Liver (tissue), 9 donors: Measurements from ENCODE around the gene UBE2F. TPM values are rescaled to one million over a fixed set of nuclear protein-coding genes. Genes with fewer than 3 reads are reported as not detected.

Source experiments
- DNase-seq: peaks from one replicate; pipeline ENCODE4 v3.0.0-alpha.2; 2017; ENCODE audit warnings: low spot score
- H3K27ac ChIP-seq, 2 donors: one replicate each; pipeline ENCODE4 v1.7.0; 2013; ENCODE audit warnings: inconsistent platforms in 2 of 2, low read length in 2 of 2, control low read depth in 1 of 2, low read depth in 1 of 2, mild to moderate bottlenecking in 1 of 2
- H3K27me3 ChIP-seq, 4 donors: one replicate each; pipeline versions ENCODE4 v1.6.1 to v1.7.0; 2013; ENCODE audit warnings: low read length in 3 of 4, inconsistent platforms in 1 of 4, mild to moderate bottlenecking in 1 of 4, moderate library complexity in 1 of 4; ENCODE audit not compliant: control insufficient read depth in 4 of 4, insufficient read depth in 4 of 4
- H3K36me3 ChIP-seq, 4 donors: one replicate each; pipeline versions ENCODE4 v1.6.1 to v1.7.0; 2013; ENCODE audit warnings: low read length in 3 of 4, mild to moderate bottlenecking in 3 of 4, low read depth in 1 of 4, moderate library complexity in 1 of 4; ENCODE audit not compliant: control insufficient read depth in 4 of 4, insufficient read depth in 3 of 4
- H3K4me1 ChIP-seq, 4 donors: one replicate each; pipeline versions ENCODE4 v1.6.1 to v1.7.0; 2013; ENCODE audit warnings: low read length in 3 of 4, mild to moderate bottlenecking in 3 of 4, moderate library complexity in 1 of 4; ENCODE audit not compliant: control insufficient read depth in 4 of 4, insufficient read depth in 4 of 4
- H3K4me3 ChIP-seq, 3 donors: one replicate each; pipeline versions ENCODE4 v1.6.1 to v1.7.0; 2013; ENCODE audit warnings: low read length in 3 of 3, control low read depth in 1 of 3, low read depth in 1 of 3, mild to moderate bottlenecking in 1 of 3
- H3K9ac ChIP-seq, 2 donors: one replicate each; pipeline ENCODE4 v1.7.0; 2013; ENCODE audit warnings: low read length in 2 of 2, mild to moderate bottlenecking in 2 of 2, moderate library complexity in 2 of 2, control low read depth in 1 of 2, low read depth in 1 of 2
- H3K9me3 ChIP-seq, 4 donors: one replicate each; pipeline versions ENCODE4 v1.6.1 to v1.7.0; 2013; ENCODE audit warnings: low read length in 3 of 4; ENCODE audit not compliant: control insufficient read depth in 4 of 4
- ATF3 ChIP-seq: IDR thresholded peaks from 2 replicates; pipeline ENCODE4 v1.6.1; 2016; ENCODE audit warnings: antibody characterized with exemption
- CTCF ChIP-seq: fragments of 150-350 bp; IDR thresholded peaks from 2 replicates; pipeline ENCODE4 v1.5.1; 2017; ENCODE audit warnings: improper control_type of control experiment, low read depth, low read length; ENCODE audit not compliant: missing input control
- EGR1 ChIP-seq, 2 donors: IDR thresholded peaks; 2 replicates each; pipeline ENCODE4 v1.6.1; 2016 to 2018; ENCODE audit warnings: antibody characterized with exemption in 2 of 2, low read depth in 2 of 2
- FOXA1 ChIP-seq: IDR thresholded peaks from 2 replicates; pipeline ENCODE4 v1.6.1; 2016; ENCODE audit warnings: antibody characterized with exemption
- GABPA ChIP-seq, 2 donors: IDR thresholded peaks in 1 of 2; conservative IDR thresholded peaks in 1 of 2; 2 replicates each; pipeline ENCODE4 v1.6.1; 2016; ENCODE audit warnings: antibody characterized with exemption in 2 of 2, mild to moderate bottlenecking in 1 of 2, moderate library complexity in 1 of 2
- HNF4A ChIP-seq, 2 donors: conservative IDR thresholded peaks; 2 replicates each; pipeline ENCODE4 v1.6.1; 2016; ENCODE audit warnings: antibody characterized with exemption in 2 of 2, mild to moderate bottlenecking in 2 of 2
- JUND ChIP-seq, 2 donors: IDR thresholded peaks; 2 replicates each; pipeline ENCODE4 v1.6.1; 2016; ENCODE audit warnings: antibody characterized with exemption in 2 of 2
- MAX ChIP-seq: IDR thresholded peaks from 2 replicates; pipeline ENCODE4 v1.6.1; 2016; ENCODE audit warnings: antibody characterized with exemption
- NR2F2 ChIP-seq: IDR thresholded peaks from 2 replicates; pipeline ENCODE4 v1.6.1; 2016; ENCODE audit warnings: antibody characterized with exemption
- RAD21 ChIP-seq, 2 donors: IDR thresholded peaks; 2 replicates each; pipeline ENCODE4 v1.6.1; 2016; ENCODE audit warnings: antibody characterized with exemption in 2 of 2, mild to moderate bottlenecking in 2 of 2
- REST ChIP-seq: IDR thresholded peaks from 2 replicates; pipeline ENCODE4 v1.6.1; 2016; ENCODE audit warnings: antibody characterized with exemption, mild to moderate bottlenecking
- RXRA ChIP-seq, 2 donors: IDR thresholded peaks; 2 replicates each; pipeline ENCODE4 v1.6.1; 2017 to 2018; ENCODE audit warnings: antibody characterized with exemption in 2 of 2, mild to moderate bottlenecking in 1 of 2
- SP1 ChIP-seq: IDR thresholded peaks from 2 replicates; pipeline ENCODE4 v1.6.1; 2018; ENCODE audit warnings: antibody characterized with exemption, mild to moderate bottlenecking
- TAF1 ChIP-seq: conservative IDR thresholded peaks from 2 replicates; pipeline ENCODE4 v1.6.1; 2016; ENCODE audit warnings: antibody characterized with exemption, mild to moderate bottlenecking
- ZBTB33 ChIP-seq: IDR thresholded peaks from 2 replicates; pipeline ENCODE4 v1.6.1; 2016; ENCODE audit warnings: antibody characterized with exemption
- WGBS: extraction: QIAGEN DNeasy Blood & Tissue Kit; methylation state at CpG from one replicate; pipeline ENCODE4 v1.1.7; 2013; 5-methylcytosine and 5-hydroxymethylcytosine counted together
- polyA plus RNA-seq, 2 donors: library from polyadenylated mRNA; stranded (reverse) in 1 of 2; unstranded in 1 of 2; fragments of 200-250 nt in 1 of 2; fragments of >200 nt in 1 of 2; fragmentation: Nextera tagmentation in 1 of 2; extraction: Ambion mirVana in 1 of 2; gene quantifications; one replicate each; pipeline versions ENCODE4 v1.2.1 to v1.2.3, GENCODE V29; 2013 to 2015
- total RNA-seq, 2 donors: library from RNA; depleted of rRNA; stranded (reverse); fragments of >200 nt; gene quantifications; one replicate each; pipeline ENCODE4 v1.2.3, GENCODE V29; 2014
- donor health status: healthy.
- donor health status: healthy.
- donor health status: healthy.
- donor health status: healthy.
- donor health status: healthy.

Gene UBE2F
- total and polyA plus RNA-seq, 4 donors, result 30.5 to 55.3 (median 32.1) TPM

GRCh38 chr2:237932731-237933131 lies 34.1 kb upstream of the UBE2F start:
- no peak for DNase-seq
- Histone ChIP-seq H3K36me3 (no peaks in the 10 kb centered on the region), H3K27ac (no peak overlapping the region), H3K4me3 (no peak overlapping the region), H3K9ac (no peak overlapping the region), H3K4me1 (no peaks in the 10 kb centered on the region), H3K27me3 (no peaks in the 10 kb centered on the region), H3K9me3 (peaks cover 0 to 10% (median 4%) of the 10 kb centered on the region in 4 donors)
- 77% methylated on average over 3 of the region's 3 CpGs for WGBS
- no peak for TF ChIP-seq RAD21 (IDR thresholded peaks at IDR 0.05)

GRCh38 chr2:237934186-237934585 lies 32.6 kb upstream of the UBE2F start:
- H3K27ac ChIP-seq, result no peak overlapping the region
- TF ChIP-seq CTCF (no peak), ZBTB33 (no peak), FOXA1 (no peak), NR2F2 (no peak), SP1 (no peak), HNF4A (conservative IDR thresholded peaks at IDR 0.05) (no peak), REST (no peak), RXRA (IDR thresholded peaks at IDR 0.05) (no peak), JUND (IDR thresholded peaks at IDR 0.05) (no peak), EGR1 (IDR thresholded peaks at IDR 0.05; ENCODE audit: low read depth in 2 of 2) (no peak), TAF1 (no peak), GABPA (IDR thresholded peaks at IDR 0.05 in 1 of 2, conservative IDR thresholded peaks at IDR 0.05 in 1 of 2) (no peak), ATF3 (no peak), MAX (no peak)
- no peaks in the 10 kb centered on the region for H3K4me1 ChIP-seq
- no peak overlapping the region for H3K9ac ChIP-seq
- no peak overlapping the region for H3K4me3 ChIP-seq
- 80% methylated on average over 5 of the region's 5 CpGs for WGBS
- no peaks in the 10 kb centered on the region for H3K27me3 ChIP-seq
- DNase-seq, result no peak
- H3K9me3 ChIP-seq, result peaks cover 0 to 10% (median 4%) of the 10 kb centered on the region in 4 donors
- H3K36me3 ChIP-seq, result no peaks in the 10 kb centered on the region
